Epidermal melanocyte (primary cell): ENCODE measurements around the gene SLC22A17.
A peak's percentile ranks its signal among the peaks of the same experiment; 100 is the strongest.
"Not testable (repeated sequence)": the region's sequence is repeated elsewhere in the genome, so short reads cannot be mapped to it uniquely, and the experiment has no call there.

Experiments
- DNase-seq: peaks from one replicate; pipeline ENCODE4 v3.0.0; 2011; ENCODE audit warnings: low spot score; ENCODE audit not compliant: insufficient read length

The SLC22A17 gene

GRCh38 chr14:23352506-23353432 lies at the start of gene SLC22A17:
Gene SLC22A17, minus strand, starts transcription at chr14:23352887.
- peak; percentile 95 for DNase-seq

GRCh38 chr14:23401291-23401690 lies 48.6 kb upstream of the SLC22A17 start:
- DNase-seq: no peak

GRCh38 chr14:23400496-23401149 lies 47.9 kb upstream of the SLC22A17 start:
- DNase-seq: not testable (repeated sequence)

GRCh38 chr14:23399591-23399990 lies 46.9 kb upstream of the SLC22A17 start:
- no peak for DNase-seq

- no peak for DNase-seq
These were observed 46.4 kb upstream of the SLC22A17 start for GRCh38 chr14:23399136-23399535.

- no peak for DNase-seq
These were observed 45.7 kb upstream of the SLC22A17 start for GRCh38 chr14:23398348-23398747.

GRCh38 chr14:23396781-23397407 lies 44.2 kb upstream of the SLC22A17 start:
- DNase-seq: no peak

GRCh38 chr14:23396126-23396525 lies 43.4 kb upstream of the SLC22A17 start:
- no peak for DNase-seq

- DNase-seq: no peak
These were observed 39.9 kb upstream of the SLC22A17 start for GRCh38 chr14:23392613-23393012.

GRCh38 chr14:23389871-23390270 lies 37.2 kb upstream of the SLC22A17 start:
- DNase-seq: not testable (repeated sequence)

- DNase-seq: no peak
These were observed 36.7 kb upstream of the SLC22A17 start for GRCh38 chr14:23389396-23389795.

- no peak for DNase-seq
These were observed 36.3 kb upstream of the SLC22A17 start for GRCh38 chr14:23388996-23389395.

- no peak for DNase-seq
These were observed 35.5 kb upstream of the SLC22A17 start for GRCh38 chr14:23387916-23388882.

GRCh38 chr14:23386999-23387398 lies 34.3 kb upstream of the SLC22A17 start:
- DNase-seq: no peak

- DNase-seq: not testable (repeated sequence)
These were observed 33.6 kb upstream of the SLC22A17 start for GRCh38 chr14:23386266-23386657.

- DNase-seq: no peak
These were observed 33.1 kb upstream of the SLC22A17 start for GRCh38 chr14:23385642-23386265.

GRCh38 chr14:23385244-23385641 lies 32.6 kb upstream of the SLC22A17 start:
- no peak for DNase-seq

- DNase-seq: no peak
These were observed 31.8 kb upstream of the SLC22A17 start for GRCh38 chr14:23384364-23385080.

GRCh38 chr14:23382731-23383440 lies 30.2 kb upstream of the SLC22A17 start:
- DNase-seq: no peak
